HUDEP-2 (cell line): ENCODE data around the gene LSP1.
"Not testable (repeated sequence)": the region's sequence is repeated elsewhere in the genome, so short reads cannot be mapped to it uniquely, and the experiment has no call there.

Source experiments
- DNase-seq, 76 experiments: peaks; one replicate each; lab custom pipeline; 2025; ENCODE audit not compliant: unreplicated experiment in 76 of 76; lab: John Stamatoyannopoulos, UW

Gene LSP1

GRCh38 chr11:1862588-1863351 is 9.9 kb downstream of the LSP1 start:
- DNase-seq: no peak

GRCh38 chr11:1863352-1864216 is 10.7 kb downstream of the LSP1 start:
- peak in 61 of 76 experiments; percentile 3 to 77 (median 41) for DNase-seq

GRCh38 chr11:1864231-1864630 is 11.3 kb downstream of the LSP1 start:
- no peak for DNase-seq

GRCh38 chr11:1864831-1865665 is 12.2 kb downstream of the LSP1 start:
- no peak for DNase-seq

- DNase-seq: no peak
These were observed 13.3 kb downstream of the LSP1 start for GRCh38 chr11:1866226-1866625.

GRCh38 chr11:1866776-1867175 is 13.9 kb downstream of the LSP1 start:
- DNase-seq: no peak

GRCh38 chr11:1867381-1867780 is 14.5 kb downstream of the LSP1 start:
- no peak for DNase-seq

- no peak for DNase-seq
These were observed 15.3 kb downstream of the LSP1 start for GRCh38 chr11:1868056-1868635.

GRCh38 chr11:1868636-1869291 is 15.9 kb downstream of the LSP1 start:
- DNase-seq: no peak

GRCh38 chr11:1869427-1870325 is 16.8 kb downstream of the LSP1 start:
- DNase-seq: no peak

GRCh38 chr11:1870326-1870696 is 17.4 kb downstream of the LSP1 start:
- DNase-seq: no peak

GRCh38 chr11:1870721-1871466 is 18.0 kb downstream of the LSP1 start:
- no peak for DNase-seq

- DNase-seq: no peak
These were observed 18.6 kb downstream of the LSP1 start for GRCh38 chr11:1871531-1871930.

GRCh38 chr11:1872267-1872985 is 19.5 kb downstream of the LSP1 start:
- DNase-seq: no peak

- no peak for DNase-seq
These were observed 20.3 kb downstream of the LSP1 start for GRCh38 chr11:1873048-1873812.

- DNase-seq: not testable (repeated sequence)
These were observed 20.9 kb downstream of the LSP1 start for GRCh38 chr11:1873813-1874150.

GRCh38 chr11:1874441-1875092 is 21.7 kb downstream of the LSP1 start:
- not testable (repeated sequence) for DNase-seq
